ENCODE data around the gene CMYA5.

The CMYA5 gene

DNA sequence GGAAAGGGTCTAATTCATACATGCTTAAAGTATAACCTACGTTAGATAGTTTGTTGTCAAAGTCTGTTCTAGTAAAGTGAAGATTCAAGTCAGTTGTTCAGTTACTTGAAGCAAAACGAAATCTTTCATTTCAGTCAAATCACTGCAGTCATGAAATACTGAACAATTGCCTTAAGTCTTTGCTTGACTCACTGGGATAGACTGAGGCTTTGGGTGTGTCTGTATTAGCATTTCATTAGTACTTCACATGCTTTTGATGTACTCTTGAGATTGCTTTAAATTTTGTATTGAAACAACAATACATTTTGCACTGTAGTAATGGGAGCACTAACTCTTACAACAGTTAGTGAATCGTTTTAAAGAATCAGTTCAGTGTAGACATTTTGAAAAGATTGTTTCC is 4.0 kb upstream of the CMYA5 start:
- TF ChIP-seq ZFP3 (CRISPR knock-in tag; IDR thresholded peaks at IDR 0.05) (no peak), BACH2 (CRISPR knock-in tag; IDR thresholded peaks at IDR 0.05; ENCODE audit: borderline replicate concordance) (no peak)
- no peak for ATAC-seq

DNA sequence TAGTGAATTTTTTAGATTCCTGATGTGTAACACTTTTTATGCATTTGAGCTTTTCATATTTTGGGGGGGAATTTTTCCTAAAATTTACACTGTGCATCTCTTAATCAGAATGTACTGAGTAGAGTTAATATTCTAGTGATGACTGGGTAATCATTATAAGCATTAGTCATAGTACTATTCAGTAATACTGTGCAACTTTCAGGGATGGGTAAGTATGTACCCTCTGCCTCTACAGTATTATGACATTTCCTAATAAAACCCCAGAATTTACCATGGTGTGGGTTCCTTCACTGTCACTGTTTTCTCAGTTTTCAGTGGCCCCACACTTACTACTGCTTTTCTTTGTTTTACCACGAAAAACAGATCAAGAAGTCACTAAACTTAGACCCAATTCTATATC is 2.8 kb upstream of the CMYA5 start:
- no peak for TF ChIP-seq ZFP30 (CRISPR knock-in tag; IDR thresholded peaks at IDR 0.05)
- ATAC-seq: no peak

DNA sequence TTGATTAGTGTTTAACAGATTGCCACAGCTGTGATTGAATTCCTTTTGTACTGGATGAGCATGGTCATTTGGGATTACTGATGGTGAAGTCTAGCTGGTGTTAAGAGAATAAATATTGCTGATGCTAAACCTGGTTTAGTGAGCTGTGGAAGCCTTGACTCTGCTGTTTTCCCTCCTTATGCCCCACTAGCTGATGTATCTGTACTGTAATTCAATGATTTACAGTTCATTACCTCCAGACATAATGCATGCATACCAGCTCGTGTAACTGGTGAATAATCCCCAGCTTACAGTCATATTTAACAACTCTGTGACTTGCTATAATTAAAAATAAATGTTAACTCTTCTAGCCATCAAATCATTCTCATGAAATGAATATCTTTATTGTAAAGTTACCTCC is 1.7 kb upstream of the CMYA5 start:
- no peak for ATAC-seq
- no peak for TF ChIP-seq TCF4 (CRISPR knock-in tag; IDR thresholded peaks at IDR 0.05; ENCODE audit: borderline replicate concordance)
- no peak for TF ChIP-seq SNAI2 (CRISPR knock-in tag; IDR thresholded peaks at IDR 0.05)
- TF ChIP-seq BACH2 (CRISPR knock-in tag; IDR thresholded peaks at IDR 0.05; ENCODE audit: borderline replicate concordance): no peak
- no peak for TF ChIP-seq ZNF8 (CRISPR knock-in tag; IDR thresholded peaks at IDR 0.05)
- no peak for TF ChIP-seq TOX (CRISPR knock-in tag; IDR thresholded peaks at IDR 0.05; ENCODE audit: borderline replicate concordance)
- TF ChIP-seq ZNF565 (CRISPR knock-in tag; conservative IDR thresholded peaks at IDR 0.05; ENCODE audit: low read depth): no peak
- TF ChIP-seq ZFP3 (CRISPR knock-in tag; IDR thresholded peaks at IDR 0.05): no peak

DNA sequence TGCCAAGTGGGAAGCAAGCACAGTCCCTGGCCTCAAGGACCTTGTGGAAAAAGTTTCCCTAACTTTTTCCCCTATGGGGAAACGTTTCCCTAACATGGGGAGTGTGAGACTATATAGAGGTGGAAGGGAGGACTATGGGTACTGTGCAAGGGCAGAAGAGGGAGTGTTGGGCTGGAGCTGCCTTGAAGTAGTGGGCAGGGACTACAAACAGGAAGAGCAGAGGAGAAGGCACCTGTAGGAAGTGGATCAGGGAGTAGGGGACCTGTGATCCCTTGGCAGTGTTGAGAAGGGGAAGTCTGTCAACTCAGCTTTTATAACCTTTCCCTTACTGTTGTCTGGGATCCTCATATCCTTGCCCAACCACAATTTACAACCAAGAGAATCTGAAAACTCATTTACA is 1.4 kb downstream of the CMYA5 start:
- TF ChIP-seq ISL1 (CRISPR knock-in tag; IDR thresholded peaks at IDR 0.05) (no peak), ZFP3 (CRISPR knock-in tag; IDR thresholded peaks at IDR 0.05) (no peak), ZNF70 (CRISPR knock-in tag; IDR thresholded peaks at IDR 0.05) (no peak), ARNTL (CRISPR knock-in tag; IDR thresholded peaks at IDR 0.05; ENCODE audit: borderline replicate concordance, low read depth) (no peak), ZC3H10 (CRISPR knock-in tag; IDR thresholded peaks at IDR 0.05) (no peak), CSDC2 (CRISPR knock-in tag; IDR thresholded peaks at IDR 0.05) (no peak), ZNF565 (CRISPR knock-in tag; conservative IDR thresholded peaks at IDR 0.05; ENCODE audit: low read depth) (no peak)
- TF ChIP-seq, protein P1, sequence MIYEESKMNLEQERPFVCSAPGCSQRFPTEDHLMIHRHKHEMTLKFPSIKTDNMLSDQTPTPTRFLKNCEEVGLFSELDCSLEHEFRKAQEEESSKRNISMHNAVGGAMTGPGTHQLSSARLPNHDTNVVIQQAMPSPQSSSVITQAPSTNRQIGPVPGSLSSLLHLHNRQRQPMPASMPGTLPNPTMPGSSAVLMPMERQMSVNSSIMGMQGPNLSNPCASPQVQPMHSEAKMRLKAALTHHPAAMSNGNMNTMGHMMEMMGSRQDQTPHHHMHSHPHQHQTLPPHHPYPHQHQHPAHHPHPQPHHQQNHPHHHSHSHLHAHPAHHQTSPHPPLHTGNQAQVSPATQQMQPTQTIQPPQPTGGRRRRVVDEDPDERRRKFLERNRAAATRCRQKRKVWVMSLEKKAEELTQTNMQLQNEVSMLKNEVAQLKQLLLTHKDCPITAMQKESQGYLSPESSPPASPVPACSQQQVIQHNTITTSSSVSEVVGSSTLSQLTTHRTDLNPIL (CRISPR knock-in tag; IDR thresholded peaks at IDR 0.05; ENCODE audit: low read depth): no peak
- TF ChIP-seq, protein P2, sequence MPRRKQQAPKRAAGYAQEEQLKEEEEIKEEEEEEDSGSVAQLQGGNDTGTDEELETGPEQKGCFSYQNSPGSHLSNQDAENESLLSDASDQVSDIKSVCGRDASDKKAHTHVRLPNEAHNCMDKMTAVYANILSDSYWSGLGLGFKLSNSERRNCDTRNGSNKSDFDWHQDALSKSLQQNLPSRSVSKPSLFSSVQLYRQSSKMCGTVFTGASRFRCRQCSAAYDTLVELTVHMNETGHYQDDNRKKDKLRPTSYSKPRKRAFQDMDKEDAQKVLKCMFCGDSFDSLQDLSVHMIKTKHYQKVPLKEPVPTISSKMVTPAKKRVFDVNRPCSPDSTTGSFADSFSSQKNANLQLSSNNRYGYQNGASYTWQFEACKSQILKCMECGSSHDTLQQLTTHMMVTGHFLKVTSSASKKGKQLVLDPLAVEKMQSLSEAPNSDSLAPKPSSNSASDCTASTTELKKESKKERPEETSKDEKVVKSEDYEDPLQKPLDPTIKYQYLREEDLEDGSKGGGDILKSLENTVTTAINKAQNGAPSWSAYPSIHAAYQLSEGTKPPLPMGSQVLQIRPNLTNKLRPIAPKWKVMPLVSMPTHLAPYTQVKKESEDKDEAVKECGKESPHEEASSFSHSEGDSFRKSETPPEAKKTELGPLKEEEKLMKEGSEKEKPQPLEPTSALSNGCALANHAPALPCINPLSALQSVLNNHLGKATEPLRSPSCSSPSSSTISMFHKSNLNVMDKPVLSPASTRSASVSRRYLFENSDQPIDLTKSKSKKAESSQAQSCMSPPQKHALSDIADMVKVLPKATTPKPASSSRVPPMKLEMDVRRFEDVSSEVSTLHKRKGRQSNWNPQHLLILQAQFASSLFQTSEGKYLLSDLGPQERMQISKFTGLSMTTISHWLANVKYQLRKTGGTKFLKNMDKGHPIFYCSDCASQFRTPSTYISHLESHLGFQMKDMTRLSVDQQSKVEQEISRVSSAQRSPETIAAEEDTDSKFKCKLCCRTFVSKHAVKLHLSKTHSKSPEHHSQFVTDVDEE (CRISPR knock-in tag; IDR thresholded peaks at IDR 0.05): no peak
- TF ChIP-seq, protein P3, sequence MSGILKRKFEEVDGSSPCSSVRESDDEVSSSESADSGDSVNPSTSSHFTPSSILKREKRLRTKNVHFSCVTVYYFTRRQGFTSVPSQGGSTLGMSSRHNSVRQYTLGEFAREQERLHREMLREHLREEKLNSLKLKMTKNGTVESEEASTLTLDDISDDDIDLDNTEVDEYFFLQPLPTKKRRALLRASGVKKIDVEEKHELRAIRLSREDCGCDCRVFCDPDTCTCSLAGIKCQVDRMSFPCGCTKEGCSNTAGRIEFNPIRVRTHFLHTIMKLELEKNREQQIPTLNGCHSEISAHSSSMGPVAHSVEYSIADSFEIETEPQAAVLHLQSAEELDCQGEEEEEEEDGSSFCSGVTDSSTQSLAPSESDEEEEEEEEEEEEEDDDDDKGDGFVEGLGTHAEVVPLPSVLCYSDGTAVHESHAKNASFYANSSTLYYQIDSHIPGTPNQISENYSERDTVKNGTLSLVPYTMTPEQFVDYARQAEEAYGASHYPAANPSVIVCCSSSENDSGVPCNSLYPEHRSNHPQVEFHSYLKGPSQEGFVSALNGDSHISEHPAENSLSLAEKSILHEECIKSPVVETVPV (CRISPR knock-in tag; IDR thresholded peaks at IDR 0.05): no peak
- ATAC-seq: no peak

DNA sequence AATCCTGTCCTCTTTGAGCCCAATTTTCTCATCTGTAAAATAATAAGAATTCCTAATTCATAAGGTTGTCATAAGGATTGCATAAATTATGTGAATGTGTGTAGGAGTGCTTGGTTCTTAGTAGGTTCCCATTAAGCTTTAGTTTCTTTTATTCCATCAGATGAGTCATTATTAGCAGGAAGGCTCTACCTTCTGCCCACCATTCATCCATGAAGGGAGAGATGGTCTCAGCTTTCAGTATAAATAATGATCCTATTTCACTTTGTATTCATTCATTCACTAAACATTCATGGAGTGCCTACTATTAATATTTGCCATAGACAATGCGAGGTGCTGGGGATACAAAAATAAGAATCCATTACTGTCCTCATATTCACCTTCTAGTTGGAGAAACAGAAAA is 3.0 kb downstream of the CMYA5 start:
- TF ChIP-seq ESRRG (CRISPR knock-in tag; IDR thresholded peaks at IDR 0.05): no peak
- no peak for TF ChIP-seq ZNF8 (CRISPR knock-in tag; IDR thresholded peaks at IDR 0.05)
- TF ChIP-seq CSDC2 (CRISPR knock-in tag; IDR thresholded peaks at IDR 0.05): no peak
- TF ChIP-seq, protein P3 (CRISPR knock-in tag; IDR thresholded peaks at IDR 0.05): no peak
- TF ChIP-seq OSR1 (CRISPR knock-in tag; IDR thresholded peaks at IDR 0.05): no peak
- TF ChIP-seq, protein P1 (CRISPR knock-in tag; IDR thresholded peaks at IDR 0.05; ENCODE audit: low read depth): no peak
- TF ChIP-seq, protein P4, sequence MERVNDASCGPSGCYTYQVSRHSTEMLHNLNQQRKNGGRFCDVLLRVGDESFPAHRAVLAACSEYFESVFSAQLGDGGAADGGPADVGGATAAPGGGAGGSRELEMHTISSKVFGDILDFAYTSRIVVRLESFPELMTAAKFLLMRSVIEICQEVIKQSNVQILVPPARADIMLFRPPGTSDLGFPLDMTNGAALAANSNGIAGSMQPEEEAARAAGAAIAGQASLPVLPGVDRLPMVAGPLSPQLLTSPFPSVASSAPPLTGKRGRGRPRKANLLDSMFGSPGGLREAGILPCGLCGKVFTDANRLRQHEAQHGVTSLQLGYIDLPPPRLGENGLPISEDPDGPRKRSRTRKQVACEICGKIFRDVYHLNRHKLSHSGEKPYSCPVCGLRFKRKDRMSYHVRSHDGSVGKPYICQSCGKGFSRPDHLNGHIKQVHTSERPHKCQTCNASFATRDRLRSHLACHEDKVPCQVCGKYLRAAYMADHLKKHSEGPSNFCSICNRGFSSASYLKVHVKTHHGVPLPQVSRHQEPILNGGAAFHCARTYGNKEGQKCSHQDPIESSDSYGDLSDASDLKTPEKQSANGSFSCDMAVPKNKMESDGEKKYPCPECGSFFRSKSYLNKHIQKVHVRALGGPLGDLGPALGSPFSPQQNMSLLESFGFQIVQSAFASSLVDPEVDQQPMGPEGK (CRISPR knock-in tag; IDR thresholded peaks at IDR 0.05; ENCODE audit: borderline replicate concordance): no peak
- TF ChIP-seq ISL1 (CRISPR knock-in tag; IDR thresholded peaks at IDR 0.05): no peak
- TF ChIP-seq TCF4 (CRISPR knock-in tag; IDR thresholded peaks at IDR 0.05; ENCODE audit: borderline replicate concordance): no peak
- TF ChIP-seq ZC3H10 (CRISPR knock-in tag; IDR thresholded peaks at IDR 0.05): no peak
- no peak for ATAC-seq
